Pancreas (tissue), 10 donors: ENCODE data around the gene MAPK13. TPM values are rescaled to one million over a fixed set of nuclear protein-coding genes. Genes with fewer than 3 reads are reported as not detected.

Experiments
- ATAC-seq, 4 donors: fragments of 200-7000 bp; cut with Tn5 transposase; one replicate each; pipeline versions ENCODE4 v1.8.0 to v1.9.1; 2020; ENCODE audit warnings: mild to moderate bottlenecking in 4 of 4, moderate library complexity in 4 of 4
- DNase-seq, 6 donors: peaks; one replicate each; pipeline ENCODE4 v3.0.0-alpha.2; 2020
- FAIRE-seq: peaks from 2 replicates; lab custom pipeline; 2012; peaks lifted over from hg19 to GRCh38; lab: Jason Lieb, UNC
- H3K27ac ChIP-seq, 4 donors: fragments of 200-600 bp; sonication (generic); 1 replicate in 3 of 4; 2 replicates in 1 of 4; pipeline versions ENCODE4 v1.5.0 to v1.8.0; 2020
- H3K27me3 ChIP-seq, 4 donors: fragments of 200-600 bp; one replicate each; pipeline ENCODE4 v1.8.0; 2021
- H3K36me3 ChIP-seq, 3 donors: fragments of 200-600 bp; sonication (generic) in 1 of 3; one replicate each; pipeline versions ENCODE4 v1.5.0 to v1.8.0; 2020 to 2021
- H3K4me1 ChIP-seq, 3 donors: fragments of 200-600 bp; one replicate each; pipeline ENCODE4 v1.8.0; 2021
- H3K4me3 ChIP-seq, 4 donors: fragments of 200-600 bp; sonication (generic) in 2 of 4; one replicate each; pipeline versions ENCODE4 v1.5.0 to v1.8.0; 2020 to 2021
- H3K9me3 ChIP-seq, 4 donors: fragments of 200-600 bp; one replicate each; pipeline ENCODE4 v1.8.0; 2021
- CTCF ChIP-seq, 4 donors: fragments of 200-600 bp; sonication (generic) in 3 of 4; IDR thresholded peaks; one replicate each; pipeline versions ENCODE4 v1.5.0 to v1.8.0; 2021; ENCODE audit warnings: antibody characterized with exemption in 4 of 4
- WGBS, 2 donors: extraction: QIAGEN DNeasy Blood & Tissue Kit; methylation state at CpG; one replicate each; pipeline ENCODE4 v1.1.7; 2013; 5-methylcytosine and 5-hydroxymethylcytosine counted together
- intact Hi-C, 3 donors: fragments of 100-400 bp; cut with DNase I; formaldehyde crosslinking; loops; one replicate each; pipeline versions ENCODE4 v1.11.1 to v1.14.2; 2022
- polyA plus RNA-seq, 2 donors: library from polyadenylated mRNA; stranded (reverse); fragments of 200-250 nt; gene quantifications; one replicate each; pipeline ENCODE4 v1.2.3, GENCODE V29; 2013
- total RNA-seq, 6 donors: library from RNA; stranded (reverse); fragmentation: NEBNext Ultra II Directional in 4 of 6; extraction: Animal tissue kit (Norgen Biotek cat#: 25700) in 4 of 6; gene quantifications; one replicate each; pipeline versions ENCODE4 v1.2.1 to v1.2.4, GENCODE V29; 2021 to 2023
- donor health status: healthy with polysubstance abuse.
- donor health status: DM: no; HTN: no; CAD: no; lungs with moderate emphysema.
- donor health status: DM: no; HTN: no; CAD: no.
- donor health status: control.
- donor health status: control.
- donor health status: Bipolar disorder and iron deficiency.
- donor health status: DM: yes; HTN: yes; CAD: no.
- donor health status: DM: no; HTN: no; CAD: no.
- donor health status: DM: no; HTN: no; CAD: no.
- donor health status: DM: yes; HTN: yes; CAD: no.

Gene MAPK13
- total and polyA plus RNA-seq, 8 donors = 20.2 to 46.3 (median 34.0) TPM

- DNase-seq = no peak
- Histone ChIP-seq H3K4me3 (no peak overlapping the region), H3K9me3 (no peaks in the 10 kb centered on the region), H3K27me3 (no peaks in the 10 kb centered on the region), H3K36me3 (no peaks in the 10 kb centered on the region), H3K4me1 (no peaks in the 10 kb centered on the region), H3K27ac (no peak overlapping the region)
- 63 to 74% methylated on average over 8 of the region's 8 CpGs for WGBS, 2 donors
- FAIRE-seq = no peak
- no peak for TF ChIP-seq CTCF (IDR thresholded peaks at IDR 0.05)
- no peak for ATAC-seq
- intact Hi-C loops = loop anchor here in 1 of 3 donors (10.0 kb wide), 1 partner anchor 69 kb away; the partner anchor contains the start of gene BRPF3
Observed at GRCh38 chr6:36125575-36125974, 4.7 kb upstream of the MAPK13 start.

GRCh38 chr6:36126121-36126520 lies 4.2 kb upstream of the MAPK13 start:
- ATAC-seq = no peak
- no peak overlapping the region for H3K27ac ChIP-seq
- no peak overlapping the region for H3K4me3 ChIP-seq
- no peaks in the 10 kb centered on the region for H3K4me1 ChIP-seq
- no peaks in the 10 kb centered on the region for H3K9me3 ChIP-seq
- intact Hi-C loops = loop anchor here in 1 of 3 donors (10.0 kb wide), 1 partner anchor 69 kb away; the partner anchor contains the start of gene BRPF3
- TF ChIP-seq CTCF (IDR thresholded peaks at IDR 0.05) = no peak
- FAIRE-seq = no peak
- 78 to 85% methylated on average over 2 of the region's 2 CpGs for WGBS, 2 donors
- H3K36me3 ChIP-seq = no peaks in the 10 kb centered on the region
- H3K27me3 ChIP-seq = no peaks in the 10 kb centered on the region
- no peak for DNase-seq

GRCh38 chr6:36126553-36127458 lies 3.5 kb upstream of the MAPK13 start:
- TF ChIP-seq CTCF (IDR thresholded peaks at IDR 0.05) = no peak
- WGBS, 2 donors = 75 to 82% methylated on average over 10 of the region's 10 CpGs
- no peak for ATAC-seq
- Histone ChIP-seq H3K4me1 (peaks cover 3 to 6% (median 5%) of the 10 kb centered on the region in 3 donors), H3K4me3 (no peak overlapping the region), H3K36me3 (no peaks in the 10 kb centered on the region), H3K9me3 (no peaks in the 10 kb centered on the region), H3K27me3 (no peaks in the 10 kb centered on the region), H3K27ac (no peak overlapping the region)
- intact Hi-C loops = loop anchor here in 1 of 3 donors (10.0 kb wide), 1 partner anchor 68 kb away; the partner anchor contains the start of gene BRPF3
- DNase-seq = no peak
- FAIRE-seq = no peak

- intact Hi-C loops = loop anchor here in 1 of 3 donors (10.0 kb wide), 1 partner anchor 67 kb away; the partner anchor contains the start of gene BRPF3
- ATAC-seq (peak in 1 of 4 donors; percentile 8), FAIRE-seq (no peak), DNase-seq (peak in 1 of 6 donors; percentile 52)
- H3K27ac ChIP-seq = no peak overlapping the region
- no peak overlapping the region for H3K4me3 ChIP-seq
- H3K4me1 ChIP-seq = peaks cover 3 to 13% (median 12%) of the 10 kb centered on the region in 3 donors
- H3K9me3 ChIP-seq = no peaks in the 10 kb centered on the region
- H3K27me3 ChIP-seq = no peaks in the 10 kb centered on the region
- 88 to 94% methylated on average over 8 of the region's 8 CpGs for WGBS, 2 donors
- TF ChIP-seq CTCF (IDR thresholded peaks at IDR 0.05) = no peak
- no peaks in the 10 kb centered on the region for H3K36me3 ChIP-seq
Observed at GRCh38 chr6:36127462-36128016, 2.8 kb upstream of the MAPK13 start.
